Stimulated activated CD4-positive, alpha-beta T cell treated with anti-CD3 and anti-CD28 coated beads, Interleukin-4, amount 100 ng/mL, for 24 hours (primary cell): ENCODE measurements around the gene RHOBTB1.
"Not testable (repeated sequence)": the region's sequence is repeated elsewhere in the genome, so short reads cannot be mapped to it uniquely, and the experiment has no call there.

Source experiments
- DNase-seq: peaks from one replicate; pipeline ENCODE4 v3.0.0-alpha.2; 2020

RHOBTB1 gene

GRCh38 chr10:60944058-60944909 is at the start of gene RHOBTB1:
Gene RHOBTB1 (minus strand): TSS chr10:60944185. CDS start chr10:60911542, 32,643 bp downstream.
- DNase-seq, result no peak

GRCh38 chr10:60992636-60993035 is 48.7 kb upstream of the RHOBTB1 start:
- no peak for DNase-seq

GRCh38 chr10:60990663-60991062 is 46.7 kb upstream of the RHOBTB1 start:
- no peak for DNase-seq

- DNase-seq, result no peak
These were observed 45.5 kb upstream of the RHOBTB1 start for GRCh38 chr10:60989400-60989876.

GRCh38 chr10:60986791-60987190 is 42.8 kb upstream of the RHOBTB1 start:
- DNase-seq, result no peak

- DNase-seq, result no peak
These were observed 42.0 kb upstream of the RHOBTB1 start for GRCh38 chr10:60985951-60986350.

GRCh38 chr10:60980997-60981396 is 37.0 kb upstream of the RHOBTB1 start:
- no peak for DNase-seq

GRCh38 chr10:60979667-60980104 is 35.7 kb upstream of the RHOBTB1 start:
- no peak for DNase-seq

GRCh38 chr10:60978287-60979115 is 34.5 kb upstream of the RHOBTB1 start:
- no peak for DNase-seq

GRCh38 chr10:60977161-60978122 is 33.5 kb upstream of the RHOBTB1 start:
- no peak for DNase-seq

GRCh38 chr10:60976687-60977086 is 32.7 kb upstream of the RHOBTB1 start:
- no peak for DNase-seq

GRCh38 chr10:60975716-60976115 is 31.7 kb upstream of the RHOBTB1 start:
- DNase-seq, result no peak

GRCh38 chr10:60974463-60975149 is 30.6 kb upstream of the RHOBTB1 start:
- DNase-seq, result no peak

GRCh38 chr10:60973086-60973485 is 29.1 kb upstream of the RHOBTB1 start:
- DNase-seq, result no peak

GRCh38 chr10:60972181-60972580 is 28.2 kb upstream of the RHOBTB1 start:
- not testable (repeated sequence) for DNase-seq

- no peak for DNase-seq
These were observed 26.5 kb upstream of the RHOBTB1 start for GRCh38 chr10:60970526-60970925.

- DNase-seq, result no peak
These were observed 24.5 kb upstream of the RHOBTB1 start for GRCh38 chr10:60968504-60968903.

GRCh38 chr10:60967854-60968484 is 24.0 kb upstream of the RHOBTB1 start:
- peak; percentile 17 for DNase-seq

- DNase-seq, result no peak
These were observed 23.3 kb upstream of the RHOBTB1 start for GRCh38 chr10:60967260-60967659.

- no peak for DNase-seq
These were observed 21.7 kb upstream of the RHOBTB1 start for GRCh38 chr10:60965696-60966095.
